Thyroid gland (tissue), 4 donors: ENCODE results near the gene C1QTNF9B. TPM values are rescaled to one million over a fixed set of nuclear protein-coding genes. Genes with fewer than 3 reads are reported as not detected.

ENCODE experiments used
- DNase-seq, 2 donors: peaks; one replicate each; pipeline ENCODE4 v3.0.0-alpha.2; 2019
- H3K27ac ChIP-seq, 3 donors: fragments of 200-600 bp; sonication (generic); 1 replicate in 2 of 3; 2 replicates in 1 of 3; pipeline ENCODE4 v1.5.1; 2016 to 2019; ENCODE audit warnings: mild to moderate bottlenecking in 1 of 3, moderate library complexity in 1 of 3
- H3K27me3 ChIP-seq: fragments of 200-600 bp; sonication (generic); one replicate; pipeline ENCODE4 v1.5.1; 2019
- H3K36me3 ChIP-seq, 2 donors: fragments of 200-600 bp; sonication (generic); one replicate each; pipeline ENCODE4 v1.5.1; 2016 to 2019
- H3K4me1 ChIP-seq, 2 donors: fragments of 200-600 bp; sonication (generic); one replicate each; pipeline ENCODE4 v1.5.1; 2017 to 2019
- H3K4me3 ChIP-seq, 3 donors: fragments of 200-600 bp; sonication (generic); replicated peaks in 1 of 3; 1 replicate in 2 of 3; 2 replicates in 1 of 3; pipeline ENCODE4 v1.5.1; 2016; ENCODE audit warnings: mild to moderate bottlenecking in 1 of 3
- H3K9me3 ChIP-seq: fragments of 200-600 bp; sonication (generic); one replicate; pipeline ENCODE4 v1.5.1; 2017
- POLR2A ChIP-seq, 2 donors: fragments of 450-650 bp; IDR thresholded peaks; one replicate each; pipeline ENCODE4 v1.6.1; 2017; ENCODE audit warnings: antibody characterized with exemption in 2 of 2, mild to moderate bottlenecking in 2 of 2, moderate library complexity in 1 of 2
- WGBS, 2 donors: methylation state at CpG; one replicate each; pipeline ENCODE4 v1.1.5; 2017; 5-methylcytosine and 5-hydroxymethylcytosine counted together
- intact Hi-C: fragments of 100-400 bp; cut with DNase I; formaldehyde crosslinking; loops from one replicate; pipeline ENCODE4 v1.15.1; 2023
- total RNA-seq, 4 donors: library from RNA; depleted of rRNA; stranded (reverse); fragments of >200 nt; gene quantifications; one replicate each; pipeline ENCODE4 v1.2.3, GENCODE V29; 2016
- TF ChIP-seq, protein P1 (sequence below), 6 experiments: fragments of 200-600 bp in 3 of 6; fragments of 450-650 bp in 3 of 6; sonication (generic) in 3 of 6; IDR thresholded peaks; one replicate each; pipeline ENCODE4 v1.5.1; 2016 to 2019; ENCODE audit warnings: antibody characterized with exemption in 6 of 6, mild to moderate bottlenecking in 2 of 6, inconsistent platforms in 1 of 6, moderate library complexity in 1 of 6

C1QTNF9B gene
- total RNA-seq, 4 donors from 2014 or later = not detected

DNA sequence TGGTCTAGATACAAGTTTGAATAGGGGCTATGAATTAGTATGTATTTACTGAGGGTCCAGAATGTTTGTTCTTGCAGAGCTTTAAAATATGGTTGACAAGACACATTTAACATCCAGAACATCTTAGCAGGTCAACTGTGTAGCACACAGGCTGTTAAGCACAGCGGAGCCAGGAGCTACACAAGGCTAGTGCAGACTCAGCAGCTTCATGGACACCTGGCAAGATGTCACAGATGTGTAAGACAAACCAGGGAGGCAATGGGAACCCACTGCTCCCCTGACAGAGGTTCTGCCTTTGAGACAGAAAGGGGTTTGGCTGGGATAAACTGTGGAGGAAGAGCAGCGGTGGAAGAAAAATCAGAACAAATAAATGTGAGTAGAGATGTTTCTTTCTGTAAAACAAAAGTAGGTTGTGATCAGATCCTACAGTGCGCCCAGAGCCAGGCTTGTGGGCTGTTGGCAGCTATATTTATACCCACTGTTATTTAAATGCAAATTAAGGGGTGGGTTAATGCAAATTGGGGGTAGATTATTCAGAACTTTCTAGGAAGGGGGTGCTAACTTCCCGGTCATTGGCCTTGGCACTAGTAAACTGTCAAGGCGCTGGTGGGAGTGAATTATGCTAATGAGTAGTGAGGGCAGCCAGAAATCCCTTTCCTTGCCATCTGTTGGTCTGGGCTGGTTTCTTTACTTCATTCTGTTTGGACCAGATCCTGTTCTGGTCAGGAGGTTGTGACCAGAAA lies 41.1 kb downstream of the C1QTNF9B start:
- intact Hi-C loops = no loop called here
- H3K36me3 ChIP-seq = no peaks in the 10 kb centered on the region
- no peak for DNase-seq
- H3K4me1 ChIP-seq = peaks cover 0 to 2% of the 10 kb centered on the region in 2 donors
- H3K4me3 ChIP-seq = no peak overlapping the region
- no peaks in the 10 kb centered on the region for H3K27me3 ChIP-seq
- WGBS, 2 donors = 86 to 87% methylated on average over 5 of the region's 5 CpGs
- TF ChIP-seq, protein P1, sequence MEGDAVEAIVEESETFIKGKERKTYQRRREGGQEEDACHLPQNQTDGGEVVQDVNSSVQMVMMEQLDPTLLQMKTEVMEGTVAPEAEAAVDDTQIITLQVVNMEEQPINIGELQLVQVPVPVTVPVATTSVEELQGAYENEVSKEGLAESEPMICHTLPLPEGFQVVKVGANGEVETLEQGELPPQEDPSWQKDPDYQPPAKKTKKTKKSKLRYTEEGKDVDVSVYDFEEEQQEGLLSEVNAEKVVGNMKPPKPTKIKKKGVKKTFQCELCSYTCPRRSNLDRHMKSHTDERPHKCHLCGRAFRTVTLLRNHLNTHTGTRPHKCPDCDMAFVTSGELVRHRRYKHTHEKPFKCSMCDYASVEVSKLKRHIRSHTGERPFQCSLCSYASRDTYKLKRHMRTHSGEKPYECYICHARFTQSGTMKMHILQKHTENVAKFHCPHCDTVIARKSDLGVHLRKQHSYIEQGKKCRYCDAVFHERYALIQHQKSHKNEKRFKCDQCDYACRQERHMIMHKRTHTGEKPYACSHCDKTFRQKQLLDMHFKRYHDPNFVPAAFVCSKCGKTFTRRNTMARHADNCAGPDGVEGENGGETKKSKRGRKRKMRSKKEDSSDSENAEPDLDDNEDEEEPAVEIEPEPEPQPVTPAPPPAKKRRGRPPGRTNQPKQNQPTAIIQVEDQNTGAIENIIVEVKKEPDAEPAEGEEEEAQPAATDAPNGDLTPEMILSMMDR (IDR thresholded peaks at IDR 0.05) = no peak
- no peak for TF ChIP-seq POLR2A (IDR thresholded peaks at IDR 0.05)
- no peaks in the 10 kb centered on the region for H3K9me3 ChIP-seq
- H3K27ac ChIP-seq = no peak overlapping the region

DNA sequence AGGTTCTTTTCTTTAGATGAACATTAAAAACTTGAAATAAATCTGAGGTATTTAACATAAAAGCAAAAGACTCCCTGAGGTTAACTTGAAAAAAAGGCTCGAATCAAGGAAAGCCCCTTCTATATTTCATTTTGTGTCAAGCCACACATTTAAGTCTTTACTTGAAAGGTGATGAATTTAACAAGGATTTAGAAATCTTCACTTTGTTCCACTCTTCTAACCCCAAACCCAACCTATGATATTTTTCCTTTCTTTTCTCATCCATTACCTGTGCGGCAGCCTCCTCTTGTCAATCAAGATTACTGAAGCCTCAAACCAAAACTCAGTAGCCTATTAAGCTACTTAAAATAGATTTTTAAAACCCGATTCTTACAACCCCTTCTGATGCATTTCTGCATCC lies 41.9 kb downstream of the C1QTNF9B start:
- Histone ChIP-seq H3K4me3 (no peak overlapping the region), H3K9me3 (no peaks in the 10 kb centered on the region), H3K36me3 (no peaks in the 10 kb centered on the region), H3K4me1 (peaks cover 0 to 5% of the 10 kb centered on the region in 2 donors), H3K27me3 (no peaks in the 10 kb centered on the region), H3K27ac (no peak overlapping the region)
- intact Hi-C loops = no loop called here
- WGBS, 2 donors = 88 to 93% methylated on average over 3 of the region's 3 CpGs
- no peak for DNase-seq
- no peak for TF ChIP-seq POLR2A (IDR thresholded peaks at IDR 0.05)
- TF ChIP-seq, protein P1 (IDR thresholded peaks at IDR 0.05) = no peak

DNA sequence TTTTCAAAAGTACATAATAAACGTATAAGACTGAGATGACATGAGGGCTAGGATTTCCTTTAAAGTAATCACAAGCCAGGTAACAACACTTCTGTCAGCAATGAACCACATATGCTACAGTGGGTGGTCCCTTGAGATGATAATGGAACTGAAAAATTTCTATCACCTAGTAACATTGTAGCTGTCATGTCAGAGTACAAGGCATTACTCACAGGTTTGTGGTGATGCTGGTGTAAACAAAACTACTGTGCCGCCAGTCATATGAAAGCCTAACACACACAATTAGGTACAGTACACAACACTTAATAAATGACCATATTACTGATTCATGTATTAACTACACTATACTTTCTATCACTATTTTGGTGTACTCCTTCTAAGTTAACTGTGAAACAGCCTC lies 45.0 kb downstream of the C1QTNF9B start:
- H3K27me3 ChIP-seq = no peaks in the 10 kb centered on the region
- WGBS, 2 donors = 48 to 50% methylated on average over 2 of the region's 2 CpGs

DNA sequence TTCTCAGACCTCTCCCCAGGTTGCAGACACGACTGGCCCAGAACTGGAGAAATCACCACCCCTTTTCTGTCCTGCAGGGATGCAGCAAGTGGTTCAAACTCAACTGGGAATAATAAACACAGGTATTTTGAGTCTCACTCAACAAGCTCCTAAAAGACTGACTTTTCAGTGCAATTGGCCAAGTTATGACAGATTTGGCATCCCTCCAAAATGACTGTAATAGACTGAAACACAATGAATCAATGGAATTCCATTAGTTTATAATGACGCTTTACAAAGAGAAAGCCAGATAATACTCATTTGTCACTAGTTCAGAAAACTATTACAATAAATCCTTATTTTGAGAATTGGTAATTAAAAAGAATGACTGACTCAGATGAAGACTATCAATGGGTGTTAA lies 46.2 kb downstream of the C1QTNF9B start:
- no peak overlapping the region for H3K27ac ChIP-seq
- TF ChIP-seq, protein P1 (IDR thresholded peaks at IDR 0.05) = no peak
- TF ChIP-seq POLR2A (IDR thresholded peaks at IDR 0.05) = no peak
- H3K9me3 ChIP-seq = no peaks in the 10 kb centered on the region
- H3K4me1 ChIP-seq = peaks cover 0 to 5% of the 10 kb centered on the region in 2 donors
- WGBS, 2 donors = 62 to 71% methylated on average over 2 of the region's 2 CpGs
- H3K27me3 ChIP-seq = no peaks in the 10 kb centered on the region
- DNase-seq = no peak
- intact Hi-C loops = no loop called here
- H3K4me3 ChIP-seq = no peak overlapping the region
- no peaks in the 10 kb centered on the region for H3K36me3 ChIP-seq

More for the DNA sequence above, 45.0 kb downstream of the C1QTNF9B start:
- H3K4me1 ChIP-seq = peaks cover 0 to 5% of the 10 kb centered on the region in 2 donors
- H3K27ac ChIP-seq = no peak overlapping the region
- intact Hi-C loops = no loop called here
- H3K4me3 ChIP-seq = no peak overlapping the region
- no peaks in the 10 kb centered on the region for H3K36me3 ChIP-seq
- DNase-seq = no peak
- no peaks in the 10 kb centered on the region for H3K9me3 ChIP-seq
- TF ChIP-seq, protein P1 (IDR thresholded peaks at IDR 0.05) = no peak

DNA sequence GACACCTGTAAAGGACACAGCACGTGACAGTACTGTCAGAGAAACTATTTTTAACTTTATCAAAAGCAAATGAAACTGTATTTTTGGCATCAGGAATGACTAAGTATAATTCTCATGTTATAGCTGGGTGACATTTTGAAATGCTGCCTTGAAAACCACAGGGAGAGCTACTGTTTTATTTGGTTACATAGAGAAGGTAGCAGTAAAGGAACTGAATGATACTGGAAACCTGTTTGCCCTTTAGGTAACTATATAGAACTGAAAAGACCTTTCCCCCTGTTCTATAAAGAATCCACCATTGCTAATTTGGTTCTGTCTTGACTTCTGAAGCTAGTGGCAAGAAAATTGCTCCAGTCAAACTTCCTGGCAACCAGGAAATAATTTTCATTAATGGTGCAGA lies 47.2 kb downstream of the C1QTNF9B start:
- intact Hi-C loops = no loop called here
- no peak for DNase-seq
- H3K27ac ChIP-seq = no peak overlapping the region
- WGBS, 2 donors = 80 to 94% methylated on average over 1 of the region's 1 CpG
- no peaks in the 10 kb centered on the region for H3K36me3 ChIP-seq
- no peak for TF ChIP-seq POLR2A (IDR thresholded peaks at IDR 0.05)
- TF ChIP-seq, protein P1 (IDR thresholded peaks at IDR 0.05) = no peak
- no peaks in the 10 kb centered on the region for H3K9me3 ChIP-seq
- H3K4me3 ChIP-seq = no peak overlapping the region
- peaks cover 0 to 5% of the 10 kb centered on the region in 2 donors for H3K4me1 ChIP-seq
- H3K27me3 ChIP-seq = no peaks in the 10 kb centered on the region
